Cerebellar cortex (tissue), 1 donor: ENCODE measurements around the gene GNAO1.

Experiments used
- DNase-seq: peaks from one replicate; pipeline ENCODE4 v3.0.0-alpha.2; 2015; ENCODE audit warnings: low spot score

GNAO1 gene

GRCh38 chr16:56336071-56336688 is 144.9 kb downstream of the GNAO1 start:
- no peak for DNase-seq

GRCh38 chr16:56336711-56337110 is 145.4 kb downstream of the GNAO1 start:
- DNase-seq = no peak

DNA sequence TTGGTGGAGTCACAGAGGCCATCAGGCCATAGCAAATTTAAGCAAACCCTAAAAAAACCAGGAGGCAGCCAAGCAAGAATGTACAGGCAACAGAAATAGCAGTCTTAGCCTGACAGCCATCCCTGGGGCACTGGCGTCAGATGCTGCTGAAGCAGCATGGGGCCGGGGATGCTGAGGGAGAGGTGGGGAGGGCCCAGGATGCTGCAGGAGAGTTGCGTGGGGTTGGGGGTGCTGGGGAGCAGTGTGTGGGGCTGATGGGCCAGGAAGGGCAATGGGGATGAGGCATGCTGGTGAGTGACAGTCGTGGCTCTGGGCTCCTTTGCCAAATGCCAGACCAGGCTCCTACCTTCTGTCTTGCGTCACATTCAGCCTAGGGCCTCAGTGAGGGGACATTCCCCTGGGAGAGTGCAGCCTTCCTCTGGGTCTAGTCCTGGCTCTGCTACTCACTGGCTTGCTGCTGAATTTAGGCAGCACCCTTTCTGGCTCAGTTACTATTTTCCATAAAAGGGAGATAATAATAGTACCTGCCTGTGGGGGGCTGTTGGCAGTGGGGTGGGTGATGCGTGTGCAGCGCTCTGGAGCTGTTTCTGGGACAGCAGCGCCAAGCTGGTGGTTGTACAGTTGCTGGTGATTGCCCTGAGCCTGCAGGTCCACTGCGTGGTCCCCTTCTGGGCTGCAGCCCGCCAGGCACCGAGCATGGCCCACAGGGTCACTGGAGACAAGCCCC is 146.0 kb downstream of the GNAO1 start:
- no peak for DNase-seq

- no peak for DNase-seq
Measured at GRCh38 chr16:56337858-56338325, 146.6 kb downstream of the GNAO1 start.

- no peak for DNase-seq
Measured at GRCh38 chr16:56338566-56339318, 147.5 kb downstream of the GNAO1 start.

- no peak for DNase-seq
Measured at GRCh38 chr16:56339431-56340195, 148.3 kb downstream of the GNAO1 start.

DNA sequence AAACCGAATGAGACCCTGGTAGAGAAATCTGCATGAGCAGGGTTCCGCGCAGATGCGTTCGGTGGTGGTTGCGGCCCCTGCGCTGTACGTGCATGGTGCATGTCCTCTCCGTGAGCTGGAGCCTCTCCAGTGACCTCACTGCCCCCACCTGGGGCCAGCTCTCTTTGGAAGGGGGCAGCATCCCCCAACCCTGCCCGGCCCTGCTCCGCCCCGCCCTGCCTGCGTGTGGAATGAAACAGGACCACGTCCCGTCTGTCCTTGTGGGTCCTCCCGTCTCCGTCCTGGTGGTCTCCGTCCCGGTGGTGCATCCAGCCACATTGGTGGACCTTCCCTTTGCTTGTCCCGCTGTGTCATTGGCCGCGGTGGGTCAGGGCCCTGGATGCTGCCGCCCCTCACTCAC is 149.1 kb downstream of the GNAO1 start:
- no peak for DNase-seq

DNA sequence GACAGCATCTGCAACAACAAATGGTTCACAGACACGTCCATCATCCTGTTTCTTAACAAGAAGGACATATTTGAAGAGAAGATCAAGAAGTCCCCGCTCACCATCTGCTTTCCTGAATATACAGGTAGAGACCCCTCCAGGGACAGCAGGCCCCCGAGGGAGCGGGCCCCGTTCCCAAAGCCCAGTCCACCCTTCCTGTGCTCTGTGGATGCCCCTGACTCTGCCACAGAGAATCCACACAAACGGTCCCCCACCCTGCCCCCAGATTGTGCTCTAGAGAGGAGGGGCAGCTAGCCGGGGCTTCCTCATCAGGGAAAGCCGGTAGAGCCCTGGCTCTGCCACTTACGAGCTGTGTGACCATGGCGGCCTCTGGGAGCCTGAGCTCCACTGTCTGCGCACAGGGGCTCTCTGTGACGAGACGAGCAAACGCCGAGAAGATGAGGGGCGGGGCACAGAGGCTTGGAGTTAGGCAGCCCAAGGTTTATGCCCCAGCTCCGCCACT is 149.6 kb downstream of the GNAO1 start:
- DNase-seq = no peak

DNA sequence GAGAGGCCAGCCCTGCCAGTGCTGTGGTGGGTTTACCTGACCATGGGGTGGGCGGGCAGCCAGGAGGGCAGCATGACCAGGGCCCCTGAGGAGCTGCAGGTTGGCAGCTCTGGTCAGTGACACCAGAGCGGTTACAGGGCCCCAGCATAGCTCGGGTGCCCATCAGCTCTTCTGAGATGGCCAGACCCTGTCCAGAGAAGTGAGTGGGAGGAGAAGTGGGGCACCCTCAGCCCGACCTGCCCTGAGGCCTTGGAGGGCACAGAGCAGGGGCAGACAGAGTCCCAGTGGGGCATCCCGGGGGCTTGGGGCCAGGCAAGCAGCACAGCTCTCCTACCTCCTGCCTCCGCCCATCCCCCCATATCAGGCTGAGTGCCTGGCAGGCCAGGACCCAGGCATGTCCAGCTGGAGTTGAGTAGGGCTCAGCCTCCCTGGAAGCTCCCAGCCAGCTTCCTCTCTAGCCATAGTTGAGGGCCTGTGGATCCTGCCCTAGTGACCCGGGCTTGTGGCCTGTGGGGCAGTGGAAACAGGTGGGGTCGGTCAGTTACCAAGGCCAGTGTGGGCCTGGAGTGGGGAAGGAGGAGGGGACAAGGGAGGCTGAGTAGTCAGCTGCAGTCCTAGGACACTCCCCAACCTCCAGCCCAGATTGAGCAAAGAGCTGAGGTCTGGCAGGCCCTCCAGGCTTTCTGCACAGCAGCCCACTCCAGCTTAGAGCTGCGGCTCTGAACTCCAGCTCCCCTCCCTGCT is 150.5 kb downstream of the GNAO1 start:
- DNase-seq = no peak

DNA sequence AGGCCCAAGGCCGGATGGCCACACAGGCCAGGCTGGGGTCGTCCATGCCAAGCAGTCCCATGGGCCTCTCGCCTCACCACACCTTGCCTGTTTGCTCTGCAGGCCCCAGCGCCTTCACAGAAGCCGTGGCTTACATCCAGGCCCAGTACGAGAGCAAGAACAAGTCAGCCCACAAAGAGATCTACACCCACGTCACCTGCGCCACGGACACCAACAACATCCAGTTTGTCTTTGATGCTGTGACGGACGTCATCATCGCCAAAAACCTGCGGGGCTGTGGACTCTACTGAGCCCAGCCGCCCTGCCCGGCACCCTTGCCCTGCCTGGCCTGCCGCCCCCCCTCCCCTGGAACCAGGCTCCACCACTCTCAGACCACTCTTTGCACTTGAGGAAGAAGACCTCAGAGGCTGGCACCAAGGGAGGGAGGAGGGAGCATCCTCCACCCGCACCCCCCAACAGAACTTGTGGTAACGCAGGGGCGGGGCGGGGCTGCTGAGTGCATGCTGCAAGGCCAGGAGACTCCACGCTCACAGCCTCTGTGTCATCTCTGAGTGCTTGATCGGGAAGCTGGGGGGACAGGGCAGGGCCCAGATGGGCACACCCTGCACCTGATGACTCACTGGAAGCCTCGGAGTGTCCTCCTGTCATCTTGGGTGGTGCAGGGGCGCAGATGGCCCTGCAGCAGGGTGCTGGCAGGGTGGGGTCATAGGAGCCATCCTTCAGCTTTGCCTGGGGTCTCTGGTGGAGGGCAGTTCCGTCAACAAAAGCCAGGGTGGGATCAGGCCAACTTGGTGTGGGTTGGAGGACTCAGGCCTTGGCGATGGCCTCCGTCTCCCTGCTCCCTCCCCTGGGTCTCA is 152.6 kb downstream of the GNAO1 start:
- DNase-seq = no peak

GRCh38 chr16:56344518-56345405 is 153.5 kb downstream of the GNAO1 start:
- no peak for DNase-seq

DNA sequence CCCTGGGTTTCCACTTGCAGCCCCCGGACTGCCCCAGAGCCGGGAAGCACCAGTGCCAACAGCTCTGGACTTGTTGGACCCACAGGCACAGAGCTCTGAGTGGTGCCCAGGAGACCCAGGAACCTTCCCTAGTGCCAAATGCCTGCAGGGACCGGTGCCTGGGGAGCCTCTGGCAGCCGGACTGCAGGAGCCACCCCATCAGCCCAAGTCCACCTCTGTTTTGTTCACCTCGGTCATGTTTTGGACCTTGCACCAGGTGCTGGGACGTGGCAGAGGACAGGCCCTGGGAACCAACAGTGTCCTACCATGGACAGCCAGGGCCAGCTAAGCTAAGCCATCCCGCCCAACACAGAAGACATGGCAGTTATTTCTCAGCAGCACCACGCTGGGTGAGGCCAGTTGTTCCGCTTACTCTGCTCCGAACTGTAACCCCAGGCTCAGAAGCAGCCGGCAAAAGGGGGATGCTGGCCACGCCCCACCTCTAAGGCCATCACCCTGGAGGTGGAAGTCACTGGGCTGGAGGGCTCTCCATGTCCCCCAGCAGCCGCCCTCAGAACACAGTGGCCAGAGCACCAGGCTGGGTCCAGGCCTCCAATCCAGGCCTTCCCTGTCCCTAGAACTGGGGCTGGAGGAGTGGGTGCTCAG is 154.2 kb downstream of the GNAO1 start:
- no peak for DNase-seq

- DNase-seq = no peak
Measured at GRCh38 chr16:56346131-56346890, 155.0 kb downstream of the GNAO1 start.

DNA sequence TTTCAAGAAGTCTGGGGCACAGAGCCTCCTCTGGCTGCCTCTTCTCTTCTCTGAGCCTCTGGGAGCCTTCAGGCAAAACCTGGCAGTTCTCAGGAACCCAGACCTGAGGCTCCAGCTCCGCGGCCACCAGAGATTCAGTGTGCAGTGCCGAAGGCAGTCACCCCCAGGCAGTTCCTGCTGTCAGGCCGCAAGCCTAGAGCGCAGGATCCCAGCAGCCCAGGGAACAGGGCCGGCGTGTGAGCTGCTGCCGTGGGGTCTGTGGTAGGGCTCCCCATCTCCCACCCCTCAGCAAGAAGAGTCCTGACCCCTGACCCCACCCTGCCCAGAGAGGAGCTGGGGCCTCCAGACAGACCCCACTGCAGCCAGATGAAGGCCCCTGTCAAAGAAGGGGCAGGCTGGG is 155.9 kb downstream of the GNAO1 start:
- DNase-seq = no peak

- no peak for DNase-seq
Measured at GRCh38 chr16:56347670-56348069, 156.4 kb downstream of the GNAO1 start.

DNA sequence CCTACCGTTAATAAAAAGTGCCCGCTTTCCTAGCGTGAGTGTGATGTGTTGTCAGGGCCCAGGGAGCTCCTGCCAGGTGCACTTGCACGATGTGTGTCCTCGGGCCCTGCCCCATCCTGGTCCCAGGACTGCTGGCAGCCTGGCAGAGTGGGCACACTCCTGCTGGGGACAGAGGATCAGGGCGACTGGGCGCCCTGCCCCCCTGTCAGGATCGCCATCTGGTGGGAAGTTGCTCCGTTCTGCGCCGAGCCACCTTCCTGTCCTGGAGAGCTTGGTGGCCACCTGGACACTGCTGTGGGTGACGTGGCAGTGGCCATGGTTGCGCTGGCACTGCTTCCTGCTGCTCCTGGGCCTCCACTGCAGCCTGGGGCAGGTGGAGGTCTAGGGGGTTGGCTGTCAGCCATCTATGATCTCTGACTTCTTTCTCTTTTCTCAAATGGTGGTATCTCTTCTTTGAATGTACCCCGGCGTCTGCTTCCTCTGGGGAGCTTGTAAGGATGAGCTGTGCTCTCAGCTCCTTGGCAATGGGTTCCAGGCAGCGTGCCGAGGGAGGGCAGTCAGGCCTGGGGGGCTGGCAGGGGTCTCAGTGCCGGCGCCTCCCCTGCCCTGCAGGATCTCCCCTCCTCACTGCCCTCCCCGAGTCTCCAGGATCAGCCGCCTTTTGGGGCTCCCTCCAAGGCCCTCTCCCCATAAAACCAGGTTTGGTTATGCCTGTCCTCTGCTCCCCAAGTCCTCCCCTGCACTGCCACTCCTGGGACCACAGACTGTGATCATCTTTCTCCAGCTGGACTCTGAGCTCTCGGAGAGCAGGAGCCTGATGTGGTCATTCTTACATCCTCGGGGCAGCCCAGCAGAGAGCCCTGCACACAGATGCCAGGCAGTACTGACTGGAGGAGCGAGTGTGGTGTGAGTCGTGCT is 157.1 kb downstream of the GNAO1 start:
- peak; percentile 46 for DNase-seq

DNA sequence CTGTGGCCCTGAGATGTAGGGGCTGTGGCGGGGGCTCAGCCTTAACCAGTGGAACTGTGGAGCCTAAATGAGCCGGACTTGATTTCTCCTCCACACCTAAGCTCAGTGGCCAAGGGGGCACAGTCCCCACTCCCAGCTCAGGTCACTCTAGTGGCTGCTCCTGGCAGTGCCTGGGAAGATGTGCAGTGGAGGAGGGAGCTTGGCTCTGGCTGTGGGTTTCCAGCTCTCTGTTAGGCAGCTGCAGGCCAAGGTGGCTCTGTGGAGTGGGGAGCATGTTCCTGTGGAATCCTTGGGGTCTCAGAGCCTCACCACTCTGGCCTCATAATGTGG is 157.8 kb downstream of the GNAO1 start:
- DNase-seq = no peak
